Right cardiac atrium (tissue), 5 donors: ENCODE data around the gene HSPB1. TPM values are rescaled to one million over a fixed set of nuclear protein-coding genes. Genes with fewer than 3 reads are reported as not detected.
"Not testable (repeated sequence)": the region's sequence is repeated elsewhere in the genome, so short reads cannot be mapped to it uniquely, and the experiment has no call there.

Experiments
- ATAC-seq, 2 donors: fragments of 200-7000 bp; cut with Tn5 transposase; one replicate each; pipeline versions ENCODE4 v1.8.0 to v1.9.1; 2020; ENCODE audit warnings: moderate library complexity in 2 of 2, mild to moderate bottlenecking in 1 of 2
- DNase-seq, 3 donors: peaks; one replicate each; pipeline ENCODE4 v3.0.0-alpha.2; 2020
- H3K27ac ChIP-seq: one replicate; pipeline ENCODE4 v1.5.1; 2013; ENCODE audit warnings: mild to moderate bottlenecking, low read length, control low read depth, moderate library complexity
- H3K27me3 ChIP-seq: one replicate; pipeline ENCODE4 v1.6.1; 2013; ENCODE audit not compliant: control insufficient read depth, insufficient read depth
- H3K4me1 ChIP-seq: one replicate; pipeline ENCODE4 v1.6.1; 2013; ENCODE audit warnings: low read length; ENCODE audit not compliant: control insufficient read depth, insufficient read depth
- H3K4me3 ChIP-seq: one replicate; pipeline ENCODE4 v1.5.1; 2013; ENCODE audit warnings: low read length, control low read depth
- H3K9me3 ChIP-seq: one replicate; pipeline ENCODE4 v1.6.1; 2013; ENCODE audit warnings: low read length; ENCODE audit not compliant: control insufficient read depth
- WGBS: extraction: QIAGEN DNeasy Blood & Tissue Kit; methylation state at CpG from one replicate; pipeline ENCODE4 v1.1.7; 2013; 5-methylcytosine and 5-hydroxymethylcytosine counted together
- intact Hi-C, 4 donors: fragments of 100-400 bp; cut with DNase I; formaldehyde crosslinking; loops; one replicate each; pipeline versions ENCODE4 v1.11.0 to v1.14.0; 2022 to 2023
- polyA plus RNA-seq: library from polyadenylated mRNA; stranded (reverse); fragments of 200-250 nt; gene quantifications from one replicate; pipeline ENCODE4 v1.2.3, GENCODE V29; 2013
- total RNA-seq, 4 donors: library from RNA; stranded (reverse); fragmentation: NEBNext Ultra II Directional; extraction: Animal tissue kit (Norgen Biotek cat#: 25700); gene quantifications; one replicate each; pipeline ENCODE4 v1.2.1, GENCODE V29; 2021
- donor health status: healthy with polysubstance abuse.
- donor health status: DM: no; HTN: yes; CAD: no.
- donor health status: DM: no; HTN: no; CAD: no.
- donor health status: DM: no; HTN: yes; CAD: no; lungs with severe emphysema.
- donor health status: DM: yes; HTN: yes; CAD: no.

HSPB1 gene
- total and polyA plus RNA-seq, 5 donors, result 1,069 to 2,464 (median 1,479) TPM

DNA sequence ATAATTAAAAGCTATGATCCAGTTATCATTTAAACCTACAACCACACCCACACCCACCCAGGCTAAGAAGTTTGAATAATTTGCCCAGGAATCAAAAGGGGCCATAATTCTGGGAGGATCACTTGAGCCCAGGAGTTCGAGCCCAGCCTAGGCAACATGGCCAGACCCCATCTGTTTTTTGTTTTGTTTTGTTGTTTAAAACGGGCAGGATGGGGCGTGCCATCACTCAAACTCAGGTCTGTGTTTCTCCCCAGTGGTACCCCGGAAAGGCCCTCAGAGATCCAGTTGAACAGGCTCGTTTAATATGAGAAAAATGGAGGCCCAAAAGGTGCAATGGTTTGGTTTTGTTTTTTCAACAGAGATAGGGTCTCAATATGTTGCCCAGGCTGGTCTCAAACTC lies 23.3 kb downstream of the HSPB1 start:
- 93% methylated on average over 5 of the region's 5 CpGs for WGBS
- H3K4me1 ChIP-seq, result peaks cover 5% of the 10 kb centered on the region
- intact Hi-C loops, result no loop called here

DNA sequence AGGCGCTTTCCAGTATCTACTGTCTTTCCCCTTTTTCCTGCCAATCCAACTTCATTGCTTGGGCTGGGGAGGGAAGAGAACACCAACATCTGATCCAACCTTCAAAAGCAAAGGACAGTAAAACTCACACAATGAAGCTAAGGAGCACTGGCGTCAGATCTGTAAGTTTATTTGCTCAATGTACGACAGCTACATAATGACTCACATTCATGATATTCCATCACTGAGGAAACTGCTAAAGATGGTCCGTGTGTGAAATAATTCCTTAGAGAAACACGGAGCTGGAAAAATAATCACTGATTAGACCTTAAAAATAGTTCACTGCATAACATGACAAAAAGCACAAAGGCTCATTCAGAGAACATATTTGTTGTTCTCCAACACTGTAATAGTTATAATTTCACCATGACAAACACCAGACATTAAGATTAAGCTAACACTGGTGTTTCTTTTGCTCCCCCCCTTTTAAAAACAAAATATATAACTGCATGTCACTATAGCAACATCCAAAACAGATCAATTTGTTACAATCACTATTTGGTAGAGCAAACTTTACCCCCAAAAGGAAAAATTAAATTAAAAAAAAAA lies 24.3 kb downstream of the HSPB1 start:
- Histone ChIP-seq H3K4me1 (peaks cover 9% of the 10 kb centered on the region), H3K27ac (peak overlapping the region; percentile 64), H3K9me3 (no peaks in the 10 kb centered on the region), H3K4me3 (no peak overlapping the region), H3K27me3 (no peaks in the 10 kb centered on the region)
- 39% methylated on average over 5 of the region's 5 CpGs for WGBS
- intact Hi-C loops, result no loop called here
- no peak for DNase-seq
- ATAC-seq, result peak in 1 of 2 donors; percentile 9

More for the DNA sequence above, 23.3 kb downstream of the HSPB1 start:
- ATAC-seq (no peak), DNase-seq (no peak)
- Histone ChIP-seq H3K27me3 (no peaks in the 10 kb centered on the region), H3K4me3 (no peak overlapping the region), H3K9me3 (no peaks in the 10 kb centered on the region), H3K27ac (no peak overlapping the region)

DNA sequence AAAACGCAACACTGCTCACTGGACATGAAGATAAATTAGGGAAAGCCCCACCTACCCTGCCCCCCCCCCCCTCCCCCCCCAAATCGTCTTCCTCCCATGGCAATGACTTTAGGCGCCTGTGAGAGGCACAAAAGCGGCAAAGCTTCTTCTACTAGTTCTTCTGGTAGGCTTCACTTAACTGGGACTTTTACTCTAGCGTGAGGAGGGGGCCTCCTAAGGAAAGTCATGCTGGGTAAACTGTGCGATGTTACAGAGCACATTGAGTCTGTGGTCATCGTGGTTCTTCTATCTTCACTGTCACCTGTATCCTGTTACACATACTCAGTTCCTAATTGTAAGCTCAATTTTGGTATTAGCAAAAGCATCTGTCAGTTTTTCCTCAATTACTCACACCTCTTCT lies 25.1 kb downstream of the HSPB1 start:
- H3K4me3 ChIP-seq, result no peak overlapping the region
- peak overlapping the region; percentile 61 for H3K27ac ChIP-seq
- no peaks in the 10 kb centered on the region for H3K27me3 ChIP-seq
- intact Hi-C loops, result no loop called here
- peaks cover 11% of the 10 kb centered on the region for H3K4me1 ChIP-seq
- 40% methylated on average over 7 of the region's 7 CpGs for WGBS
- no peaks in the 10 kb centered on the region for H3K9me3 ChIP-seq
- DNase-seq, result no peak
- no peak for ATAC-seq

DNA sequence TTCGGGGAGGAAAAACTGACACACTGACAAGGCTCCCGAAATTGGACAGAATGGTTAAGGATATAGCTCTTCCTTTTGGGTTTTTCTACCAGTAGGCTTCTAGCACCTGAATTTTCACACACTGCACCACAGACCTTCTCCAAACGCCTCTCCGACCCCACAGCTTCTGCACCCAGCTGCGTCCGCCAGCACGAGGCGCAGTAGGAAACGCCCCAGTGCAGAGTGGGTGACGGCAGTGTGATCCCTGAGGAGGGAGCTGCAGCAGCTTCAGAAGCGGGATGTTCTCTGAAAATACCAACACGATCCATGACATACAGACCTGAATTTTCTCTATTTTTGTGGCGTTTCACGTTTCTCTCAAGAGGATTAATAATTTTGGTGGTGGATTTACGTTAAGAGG lies 25.9 kb downstream of the HSPB1 start:
- DNase-seq, result no peak
- Histone ChIP-seq H3K27ac (peak overlapping the region; percentile 59), H3K9me3 (no peaks in the 10 kb centered on the region), H3K4me1 (peaks cover 10% of the 10 kb centered on the region), H3K4me3 (no peak overlapping the region), H3K27me3 (no peaks in the 10 kb centered on the region)
- intact Hi-C loops, result no loop called here
- peak in 1 of 2 donors; percentile 43 for ATAC-seq
- WGBS, result 74% methylated on average over 15 of the region's 15 CpGs

DNA sequence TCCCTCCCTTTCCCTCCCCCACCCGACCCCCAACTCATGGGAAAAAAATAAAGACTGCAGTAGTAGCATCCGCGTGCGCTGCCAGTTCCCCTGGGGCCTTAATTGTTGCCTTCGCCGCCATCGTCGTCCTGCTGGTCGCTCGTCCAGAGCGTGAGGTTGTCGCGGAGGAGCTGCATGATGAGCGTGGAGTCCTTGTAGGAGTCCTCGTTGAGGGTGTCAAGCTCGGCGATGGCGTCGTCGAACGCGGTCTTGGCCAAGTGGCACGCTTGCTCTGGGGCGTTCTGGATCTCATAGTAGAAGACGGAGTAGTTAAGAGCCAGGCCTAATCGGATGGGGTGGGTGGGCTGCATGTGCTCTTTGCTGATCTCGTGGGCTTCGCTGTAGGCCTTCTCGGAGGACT lies 27.0 kb downstream of the HSPB1 start:
- ATAC-seq (no peak), DNase-seq (no peak)
- no peak overlapping the region for H3K4me3 ChIP-seq
- H3K27me3 ChIP-seq, result no peaks in the 10 kb centered on the region
- WGBS, result 93% methylated on average over 29 of the region's 29 CpGs
- no peak overlapping the region for H3K27ac ChIP-seq
- H3K9me3 ChIP-seq, result no peaks in the 10 kb centered on the region
- intact Hi-C loops, result no loop called here
- peaks cover 16% of the 10 kb centered on the region for H3K4me1 ChIP-seq

DNA sequence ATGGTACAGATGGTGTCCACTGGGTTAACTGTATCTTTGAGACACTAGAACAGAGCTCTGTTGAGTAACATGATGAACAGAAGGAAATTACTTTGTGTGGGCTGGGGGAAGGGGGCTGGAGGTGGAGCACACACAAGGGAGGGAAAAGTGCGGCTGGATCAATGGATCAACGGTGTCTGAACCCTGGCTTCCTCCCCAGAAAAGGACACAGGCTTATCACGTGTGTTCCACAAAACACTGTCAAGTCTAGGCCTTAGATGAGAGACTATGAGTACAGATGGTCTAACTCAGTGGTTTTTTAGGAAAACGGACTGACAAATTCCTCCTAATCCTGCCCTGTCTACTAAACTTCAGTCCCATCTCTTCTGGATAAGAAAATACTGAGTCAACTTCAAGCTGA lies 27.8 kb downstream of the HSPB1 start:
- no peak overlapping the region for H3K4me3 ChIP-seq
- peaks cover 18% of the 10 kb centered on the region for H3K4me1 ChIP-seq
- intact Hi-C loops, result no loop called here
- ATAC-seq (no peak), DNase-seq (no peak)
- H3K27me3 ChIP-seq, result no peaks in the 10 kb centered on the region
- H3K9me3 ChIP-seq, result no peaks in the 10 kb centered on the region
- 45% methylated on average over 4 of the region's 4 CpGs for WGBS
- H3K27ac ChIP-seq, result no peak overlapping the region

DNA sequence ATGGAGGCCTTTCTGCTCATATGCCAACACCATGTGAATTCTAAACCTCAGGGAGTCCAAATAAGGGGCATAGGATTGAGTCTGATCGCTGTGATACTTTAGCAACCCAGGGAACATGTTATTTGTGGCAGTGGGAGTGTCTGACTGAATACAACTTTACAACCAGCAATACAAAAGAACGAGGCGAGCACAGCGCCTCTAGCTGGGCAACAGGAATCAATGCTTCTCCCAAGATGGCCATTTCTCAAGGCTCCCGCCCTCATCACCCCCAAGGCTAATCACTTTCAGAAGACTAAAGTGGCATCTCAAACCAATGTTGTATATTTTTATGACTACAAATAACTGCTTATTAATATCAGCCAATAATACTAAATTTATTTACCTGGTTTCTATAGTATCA lies 28.2 kb downstream of the HSPB1 start:
- no peak for DNase-seq
- intact Hi-C loops, result no loop called here
- Histone ChIP-seq H3K27me3 (no peaks in the 10 kb centered on the region), H3K4me1 (peaks cover 19% of the 10 kb centered on the region), H3K9me3 (no peaks in the 10 kb centered on the region), H3K27ac (peak overlapping the region; percentile 3), H3K4me3 (no peak overlapping the region)
- ATAC-seq, result no peak
- WGBS, result 89% methylated on average over 5 of the region's 5 CpGs

DNA sequence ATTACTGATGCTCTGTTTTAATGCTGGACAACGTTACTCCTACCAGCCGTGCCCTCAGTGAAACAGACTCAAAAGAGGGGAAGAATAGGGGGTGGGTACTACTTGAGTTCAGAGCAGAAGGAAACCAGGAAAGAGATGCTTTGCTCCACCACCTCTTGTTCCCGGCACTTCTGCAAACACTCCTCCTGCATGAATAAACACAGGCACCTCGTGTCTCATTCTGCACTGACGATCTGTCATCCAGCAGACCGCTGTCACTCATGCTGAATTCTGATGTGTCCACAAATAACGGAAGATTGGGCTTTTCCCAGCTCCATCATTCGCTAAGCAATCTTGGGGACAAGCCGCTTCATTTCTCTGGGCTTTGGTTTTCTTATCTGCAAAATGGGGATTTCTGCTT lies 29.6 kb downstream of the HSPB1 start:
- H3K4me1 ChIP-seq, result peaks cover 20% of the 10 kb centered on the region
- H3K27me3 ChIP-seq, result no peaks in the 10 kb centered on the region
- ATAC-seq (no peak), DNase-seq (no peak)
- WGBS, result 62% methylated on average over 9 of the region's 9 CpGs
- peak overlapping the region; percentile 67 for H3K27ac ChIP-seq
- no peak overlapping the region for H3K4me3 ChIP-seq
- intact Hi-C loops, result no loop called here
- no peaks in the 10 kb centered on the region for H3K9me3 ChIP-seq

DNA sequence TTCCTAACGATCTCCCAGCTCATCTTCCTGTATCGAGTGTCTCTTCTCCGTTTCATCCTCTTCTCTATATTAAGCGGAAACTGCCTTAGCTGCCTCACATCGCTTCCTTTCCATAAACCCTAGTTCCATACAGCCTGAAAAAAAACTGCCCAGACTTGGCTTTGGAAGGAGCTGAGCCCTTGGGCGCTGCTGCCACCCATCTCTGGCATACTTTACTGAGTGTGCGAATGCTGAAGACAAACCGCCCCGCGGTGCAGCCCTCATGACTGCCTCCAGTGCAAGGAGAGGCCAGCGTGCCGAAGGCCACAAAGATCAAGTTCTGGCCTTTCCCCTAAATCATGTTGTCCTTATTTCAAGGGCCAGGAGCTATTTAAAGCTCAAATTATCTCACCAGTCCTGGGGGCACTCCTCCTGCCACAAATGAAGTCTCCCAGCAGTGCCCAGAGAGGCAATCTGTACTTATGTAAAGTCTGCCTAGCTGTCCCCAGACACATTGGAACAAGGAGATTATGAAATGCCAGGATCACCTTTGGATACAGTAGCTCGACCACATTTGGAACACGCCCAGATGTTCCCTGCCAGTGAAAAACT lies 31.1 kb downstream of the HSPB1 start:
- ATAC-seq (peak; percentile 86 to 88), DNase-seq (peak; percentile 75 to 88 (median 86))
- no peak overlapping the region for H3K4me3 ChIP-seq
- no peaks in the 10 kb centered on the region for H3K27me3 ChIP-seq
- intact Hi-C loops, result no loop called here
- peaks cover 26% of the 10 kb centered on the region for H3K4me1 ChIP-seq
- peak overlapping the region; percentile 95 for H3K27ac ChIP-seq
- WGBS, result 49% methylated on average over 14 of the region's 14 CpGs
- H3K9me3 ChIP-seq, result no peaks in the 10 kb centered on the region

DNA sequence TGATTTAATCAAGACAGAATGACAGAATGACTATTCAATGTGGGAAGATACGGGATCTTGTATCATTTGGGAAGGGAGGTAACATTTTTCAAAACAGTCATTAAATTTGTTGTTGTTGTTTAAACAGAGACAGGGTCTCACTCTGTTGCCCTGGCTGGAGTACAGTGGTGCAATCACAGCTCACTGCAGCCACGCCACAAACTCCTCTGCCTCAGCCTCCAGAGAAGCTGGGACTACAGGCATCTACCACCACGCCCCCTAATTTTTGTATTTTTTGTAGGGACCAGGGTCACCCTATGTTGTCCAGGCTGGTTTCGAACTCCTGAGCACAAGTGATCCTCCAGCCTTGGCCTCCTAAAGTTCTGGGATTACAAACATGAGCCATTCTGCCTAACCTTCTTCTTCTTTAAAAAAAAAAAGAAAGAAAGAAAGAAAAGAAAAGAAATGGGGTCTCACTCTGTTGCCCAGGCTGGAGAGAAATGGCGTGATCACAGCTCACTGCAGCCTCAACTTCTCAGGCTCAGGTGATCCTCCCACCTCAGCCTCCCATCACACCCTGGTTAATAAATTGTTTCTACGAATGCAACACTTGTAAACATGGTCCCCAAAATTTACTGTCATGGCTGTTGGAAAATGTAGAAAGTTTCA lies 32.0 kb downstream of the HSPB1 start:
- no peaks in the 10 kb centered on the region for H3K27me3 ChIP-seq
- intact Hi-C loops, result no loop called here
- no peaks in the 10 kb centered on the region for H3K9me3 ChIP-seq
- H3K4me1 ChIP-seq, result peaks cover 27% of the 10 kb centered on the region
- ATAC-seq (no peak), DNase-seq (no peak)
- peak overlapping the region; percentile 83 for H3K27ac ChIP-seq
- 83% methylated on average over 6 of the region's 6 CpGs for WGBS
- no peak overlapping the region for H3K4me3 ChIP-seq

DNA sequence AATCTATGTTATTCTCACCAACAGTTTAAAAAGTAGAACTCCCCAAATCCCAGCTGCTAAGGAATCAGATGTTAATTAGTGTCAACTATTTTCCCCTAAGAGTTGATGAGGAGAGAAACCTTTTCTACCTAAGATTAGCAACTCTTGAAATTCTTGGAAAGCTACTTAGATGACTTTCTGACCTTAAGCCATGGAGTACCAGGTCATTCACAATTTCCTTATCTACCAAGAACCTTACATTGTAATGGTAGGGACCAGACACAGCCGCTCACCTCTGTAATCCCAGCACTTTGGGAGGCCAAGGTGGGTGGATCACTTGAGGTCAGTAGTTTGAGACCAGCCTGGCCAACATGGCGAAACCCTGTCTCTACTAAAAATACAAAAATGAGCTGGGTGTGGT lies 32.9 kb downstream of the HSPB1 start:
- Histone ChIP-seq H3K27ac (peak overlapping the region; percentile 65), H3K4me1 (peaks cover 27% of the 10 kb centered on the region)
- DNase-seq, H3K9me3 ChIP-seq, intact Hi-C loops, ATAC-seq, H3K27me3 ChIP-seq, H3K4me3 ChIP-seq: not testable (repeated sequence)
- 82% methylated on average over 2 of the region's 2 CpGs for WGBS
